Mucosa of stomach (tissue), 1 donor: ENCODE results near the gene FBXO41.

Experiments
- H3K27me3 ChIP-seq: one replicate; pipeline ENCODE4 v1.7.0; 2013; ENCODE audit warnings: mild to moderate bottlenecking, low read length; ENCODE audit not compliant: control insufficient read depth, insufficient read depth
- H3K36me3 ChIP-seq: one replicate; pipeline ENCODE4 v1.7.0; 2013; ENCODE audit warnings: low read length; ENCODE audit not compliant: control insufficient read depth, insufficient read depth
- H3K4me1 ChIP-seq: one replicate; pipeline ENCODE4 v1.7.0; 2013; ENCODE audit warnings: mild to moderate bottlenecking, low read length; ENCODE audit not compliant: control insufficient read depth, insufficient read depth
- H3K4me3 ChIP-seq: one replicate; pipeline ENCODE4 v1.7.0; 2013; ENCODE audit warnings: low read length
- H3K9ac ChIP-seq: one replicate; pipeline ENCODE4 v1.7.0; 2013; ENCODE audit warnings: mild to moderate bottlenecking, low read length, moderate library complexity
- H3K9me3 ChIP-seq: one replicate; pipeline ENCODE4 v1.7.0; 2013; ENCODE audit warnings: mild to moderate bottlenecking, low read length, moderate library complexity; ENCODE audit not compliant: control insufficient read depth
- donor health status: Pancreatic carcinoma.

FBXO41 gene

DNA sequence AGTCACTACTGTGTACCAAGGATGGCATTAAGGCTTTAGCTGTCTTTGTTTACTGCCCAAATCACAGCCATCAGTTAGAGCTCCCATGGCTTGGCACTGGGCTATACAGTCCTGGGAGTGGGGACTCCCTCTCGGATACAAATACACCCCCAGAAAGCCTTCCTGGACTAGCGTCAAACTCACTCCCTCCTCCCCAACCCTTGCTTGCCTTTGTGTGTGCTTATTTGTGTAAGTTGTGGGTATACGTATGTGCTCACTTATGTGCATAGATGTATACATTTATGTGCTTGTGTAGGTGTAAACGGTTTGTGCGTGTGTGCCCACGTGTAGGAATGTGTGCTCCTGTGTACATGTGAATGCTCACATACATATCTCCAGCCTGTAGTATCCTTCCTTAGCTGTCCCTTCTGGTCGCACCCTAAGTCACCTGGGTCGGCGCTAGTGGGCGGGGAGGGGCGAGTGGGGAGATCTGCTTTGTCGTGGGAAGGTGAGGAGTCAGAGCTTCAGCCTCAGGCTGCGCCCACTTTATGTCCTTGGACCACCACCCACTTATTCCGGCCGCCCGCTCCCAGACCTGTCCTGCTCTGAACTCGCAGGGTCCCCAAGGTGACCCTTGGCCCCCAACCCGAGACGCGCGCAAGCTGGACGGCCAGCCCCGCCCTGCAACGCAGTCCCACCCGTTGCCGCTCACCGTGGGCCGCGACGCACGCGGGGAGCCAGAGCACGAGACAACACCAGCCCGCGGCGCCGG lies 51.7 kb downstream of the FBXO41 start:
- H3K9ac ChIP-seq = peak overlapping the region; percentile 71
- no peaks in the 10 kb centered on the region for H3K9me3 ChIP-seq
- H3K4me1 ChIP-seq = peaks cover 15% of the 10 kb centered on the region
- no peaks in the 10 kb centered on the region for H3K27me3 ChIP-seq
- peak overlapping the region; percentile 79 for H3K4me3 ChIP-seq
- peaks cover 9% of the 10 kb centered on the region for H3K36me3 ChIP-seq

- Histone ChIP-seq H3K9me3 (no peaks in the 10 kb centered on the region), H3K27me3 (no peaks in the 10 kb centered on the region), H3K4me1 (peaks cover 5% of the 10 kb centered on the region), H3K4me3 (no peak overlapping the region), H3K36me3 (peaks cover 9% of the 10 kb centered on the region), H3K9ac (no peak overlapping the region)
These were observed 55.6 kb downstream of the FBXO41 start for GRCh38 chr2:73228631-73229030.

GRCh38 chr2:73227086-73227485 lies 57.2 kb downstream of the FBXO41 start:
- Histone ChIP-seq H3K9ac (no peak overlapping the region), H3K4me3 (no peak overlapping the region), H3K4me1 (no peaks in the 10 kb centered on the region), H3K36me3 (peaks cover 11% of the 10 kb centered on the region), H3K9me3 (no peaks in the 10 kb centered on the region), H3K27me3 (no peaks in the 10 kb centered on the region)

- Histone ChIP-seq H3K4me3 (no peak overlapping the region), H3K9ac (no peak overlapping the region), H3K9me3 (no peaks in the 10 kb centered on the region), H3K4me1 (no peaks in the 10 kb centered on the region), H3K36me3 (peaks cover 15% of the 10 kb centered on the region), H3K27me3 (no peaks in the 10 kb centered on the region)
These were observed 58.5 kb downstream of the FBXO41 start for GRCh38 chr2:73225513-73226360.

DNA sequence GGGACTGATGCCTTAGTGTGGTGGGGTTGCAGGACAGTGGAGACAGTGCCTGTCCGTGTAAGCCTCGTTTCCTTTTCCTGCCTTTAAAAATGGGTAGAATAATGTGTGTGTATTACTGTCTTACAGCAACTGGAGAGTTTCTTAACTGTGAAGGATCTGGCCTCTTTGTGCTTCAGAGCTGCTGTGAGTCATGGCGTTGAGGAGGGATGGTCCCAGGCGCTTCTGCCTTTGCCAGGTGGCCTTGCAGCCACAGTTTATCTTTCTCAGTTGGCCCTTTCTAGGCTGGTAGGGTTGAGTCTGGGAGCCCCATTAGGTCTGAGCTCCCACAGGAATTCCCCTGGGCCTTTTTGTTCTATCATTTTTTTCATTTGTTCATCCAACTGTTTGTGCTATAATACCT lies 60.5 kb downstream of the FBXO41 start:
- H3K4me1 ChIP-seq = no peaks in the 10 kb centered on the region
- peaks cover 15% of the 10 kb centered on the region for H3K36me3 ChIP-seq
- H3K9me3 ChIP-seq = no peaks in the 10 kb centered on the region
- no peak overlapping the region for H3K9ac ChIP-seq
- H3K27me3 ChIP-seq = no peaks in the 10 kb centered on the region
- no peak overlapping the region for H3K4me3 ChIP-seq

GRCh38 chr2:73218298-73218697 lies 66.0 kb downstream of the FBXO41 start:
- Histone ChIP-seq H3K9me3 (no peaks in the 10 kb centered on the region), H3K4me3 (no peak overlapping the region), H3K9ac (no peak overlapping the region), H3K27me3 (no peaks in the 10 kb centered on the region), H3K4me1 (peaks cover 7% of the 10 kb centered on the region), H3K36me3 (peaks cover 6% of the 10 kb centered on the region)

DNA sequence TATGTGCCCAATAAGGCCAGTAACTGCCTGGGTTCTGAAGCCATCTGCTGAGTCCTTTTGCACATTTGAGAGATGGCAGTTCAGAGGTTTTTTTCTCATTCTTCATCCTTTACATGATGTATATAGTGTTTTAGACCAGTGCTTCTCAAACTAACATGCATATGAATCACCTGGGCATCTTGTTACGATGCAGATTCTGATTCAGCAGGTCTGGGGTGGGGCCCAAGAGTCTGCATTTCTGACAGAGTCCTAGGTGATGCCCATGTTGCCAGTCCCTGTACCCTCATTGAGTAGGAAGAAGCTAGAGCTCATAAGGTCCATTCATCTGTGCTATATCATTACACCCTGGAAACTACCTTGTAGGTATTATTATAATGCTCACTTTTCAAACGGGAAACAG lies 66.5 kb downstream of the FBXO41 start:
- Histone ChIP-seq H3K36me3 (peaks cover 6% of the 10 kb centered on the region), H3K27me3 (no peaks in the 10 kb centered on the region), H3K9ac (no peak overlapping the region), H3K4me3 (no peak overlapping the region), H3K9me3 (no peaks in the 10 kb centered on the region), H3K4me1 (peaks cover 8% of the 10 kb centered on the region)

DNA sequence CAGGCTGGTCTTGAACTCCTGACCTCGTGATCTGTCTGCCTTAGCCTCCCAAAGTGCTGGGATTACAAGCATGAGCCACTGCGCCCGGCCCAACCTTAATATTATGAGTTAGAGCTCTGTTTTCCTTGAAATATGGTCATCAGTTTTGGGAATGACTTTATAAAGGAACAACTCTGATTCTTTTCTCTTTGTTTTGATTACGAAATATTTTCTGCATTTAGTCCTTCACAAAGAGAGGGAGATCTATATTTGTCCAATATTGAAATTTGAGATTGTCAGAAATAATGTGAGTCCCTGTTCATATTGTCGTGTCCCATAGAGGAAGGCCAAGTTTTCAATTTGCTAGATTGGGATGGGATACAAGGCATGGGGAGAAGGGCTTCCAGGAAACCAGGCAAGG lies 67.1 kb downstream of the FBXO41 start:
- peaks cover 4% of the 10 kb centered on the region for H3K36me3 ChIP-seq
- H3K4me3 ChIP-seq = no peak overlapping the region
- H3K9ac ChIP-seq = no peak overlapping the region
- H3K4me1 ChIP-seq = peaks cover 8% of the 10 kb centered on the region
- no peaks in the 10 kb centered on the region for H3K9me3 ChIP-seq
- no peaks in the 10 kb centered on the region for H3K27me3 ChIP-seq

DNA sequence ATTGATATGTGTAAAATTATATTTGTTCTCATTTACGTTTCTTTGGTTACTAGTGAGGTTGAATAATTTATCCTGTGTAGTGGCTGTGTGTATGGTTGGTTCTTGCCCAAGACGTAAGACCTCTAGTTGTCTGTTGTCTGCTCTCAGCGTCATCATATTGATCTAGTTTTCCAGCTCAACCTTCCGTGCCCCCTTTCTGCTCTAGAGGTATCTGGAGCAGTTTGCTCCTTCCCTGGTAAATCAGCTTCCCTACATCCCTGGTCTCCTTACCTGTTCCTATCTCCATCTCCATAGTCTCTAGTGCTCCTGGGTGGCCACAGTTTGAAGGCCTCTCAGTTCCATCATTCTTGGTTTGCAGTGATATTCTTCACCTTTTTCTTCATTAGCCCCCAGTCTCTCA lies 69.0 kb downstream of the FBXO41 start:
- Histone ChIP-seq H3K4me1 (peaks cover 8% of the 10 kb centered on the region), H3K9me3 (no peaks in the 10 kb centered on the region), H3K27me3 (no peaks in the 10 kb centered on the region), H3K4me3 (no peak overlapping the region), H3K9ac (no peak overlapping the region), H3K36me3 (no peaks in the 10 kb centered on the region)

DNA sequence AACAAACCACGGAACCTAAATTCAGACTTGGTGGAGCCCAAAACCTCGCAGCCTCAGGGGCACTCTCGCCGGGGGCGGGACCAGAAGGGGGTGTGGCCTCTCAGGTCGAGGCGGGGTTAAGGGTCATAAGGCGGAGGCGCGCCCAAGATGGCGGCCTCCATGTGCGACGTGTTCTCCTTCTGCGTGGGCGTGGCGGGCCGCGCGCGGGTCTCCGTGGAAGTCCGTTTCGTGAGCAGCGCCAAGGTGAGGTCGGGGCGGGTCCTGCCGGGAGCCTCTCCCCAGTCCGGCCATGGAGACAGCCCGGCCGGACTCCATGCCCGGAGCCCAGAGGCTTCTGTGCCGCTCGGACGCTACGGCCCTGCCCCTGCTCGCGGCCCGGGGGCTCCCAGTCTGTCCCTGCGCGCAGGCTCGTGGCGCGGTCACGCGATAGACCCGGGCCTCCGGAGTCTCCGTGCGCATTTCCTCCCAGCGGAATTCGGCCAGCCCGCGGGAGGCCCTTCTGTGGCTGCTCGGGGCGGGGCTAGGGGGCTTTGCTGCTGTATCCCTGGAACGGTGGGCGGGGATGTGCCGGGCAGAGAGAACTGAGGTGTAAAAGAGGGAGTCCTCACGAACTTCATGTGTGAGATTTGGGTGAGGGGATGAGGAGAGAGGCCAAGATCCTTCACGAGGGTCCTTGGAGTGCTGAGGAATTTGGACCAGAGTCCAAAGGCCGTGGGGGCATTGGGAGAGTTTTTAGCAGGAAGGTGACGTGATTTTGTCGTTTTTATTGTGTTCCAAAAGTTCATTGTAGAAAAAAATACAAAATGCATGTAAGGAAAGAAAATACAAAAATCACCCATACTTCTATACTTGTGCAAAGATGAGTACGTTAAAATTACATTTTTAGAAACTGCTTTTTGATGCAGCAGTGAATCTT lies 69.9 kb downstream of the FBXO41 start, which contains the start of gene SMYD5:
TSS of gene SMYD5 (plus strand) at position 126 of the 916 bp plus-strand sequence. CDS start at position 148, 22 bp downstream.
- Histone ChIP-seq H3K27me3 (no peaks in the 10 kb centered on the region), H3K9ac (peak within 1 kb of the TSS; percentile 75), H3K4me1 (peaks cover 8% of the 10 kb centered on the region), H3K36me3 (no peaks in the 10 kb centered on the region), H3K9me3 (no peaks in the 10 kb centered on the region), H3K4me3 (peak within 1 kb of the TSS; percentile 68)

- Histone ChIP-seq H3K4me1 (peaks cover 8% of the 10 kb centered on the region), H3K27me3 (no peaks in the 10 kb centered on the region), H3K9ac (no peak overlapping the region), H3K9me3 (no peaks in the 10 kb centered on the region), H3K36me3 (no peaks in the 10 kb centered on the region), H3K4me3 (no peak overlapping the region)
These were observed 71.7 kb downstream of the FBXO41 start for GRCh38 chr2:73212448-73213176.
